Measurements from ENCODE around the gene CFAP299. TPM values are rescaled to one million over a fixed set of nuclear protein-coding genes. Genes with fewer than 3 reads are reported as not detected.

Gene CFAP299
- polyA plus RNA-seq, 3 donors = 0.04 TPM; not detected in 2

GRCh38 chr4:80465238-80465637, 129.7 kb downstream of the CFAP299 start:
- H3K27ac ChIP-seq (ENCODE audit: low read depth, low read length) = no peak overlapping the region
- WGBS, 3 donors = 95 to 100% (median 100%) methylated on average over 1 of the region's 1 CpG

GRCh38 chr4:80465736-80466135, 130.2 kb downstream of the CFAP299 start:
- 74 to 95% (median 82%) methylated on average over 3 of the region's 3 CpGs for WGBS, 3 donors
- no peak overlapping the region for H3K27ac ChIP-seq (ENCODE audit: low read depth, low read length)

- 88 to 91% (median 91%) methylated on average over 1 of the region's 1 CpG for WGBS, 3 donors
- no peak overlapping the region for H3K27ac ChIP-seq (ENCODE audit: low read depth, low read length)
Observed at GRCh38 chr4:80466618-80467017, 131.1 kb downstream of the CFAP299 start.

GRCh38 chr4:80471756-80472155, 136.2 kb downstream of the CFAP299 start:
- H3K27ac ChIP-seq (ENCODE audit: low read depth, low read length) = no peak overlapping the region
- 12 to 48% (median 42%) methylated on average over 9 of the region's 9 CpGs for WGBS, 3 donors

GRCh38 chr4:80475236-80475635, 139.7 kb downstream of the CFAP299 start:
- no peak overlapping the region for H3K27ac ChIP-seq (ENCODE audit: low read depth, low read length)
- WGBS, 3 donors = 91 to 97% (median 94%) methylated on average over 2 of the region's 2 CpGs

- 66 to 69% (median 69%) methylated on average over 3 of the region's 3 CpGs for WGBS, 3 donors
- no peak overlapping the region for H3K27ac ChIP-seq (ENCODE audit: low read depth, low read length)
Observed at GRCh38 chr4:80475798-80476197, 140.3 kb downstream of the CFAP299 start.

- H3K27ac ChIP-seq (ENCODE audit: low read depth, low read length) = no peak overlapping the region
- WGBS, 3 donors = 76 to 93% (median 92%) methylated on average over 2 of the region's 2 CpGs
Observed at GRCh38 chr4:80484712-80485111, 149.2 kb downstream of the CFAP299 start.

GRCh38 chr4:80486603-80487002, 151.1 kb downstream of the CFAP299 start:
- no peak overlapping the region for H3K27ac ChIP-seq (ENCODE audit: low read depth, low read length)
- WGBS, 3 donors = 54 to 82% (median 80%) methylated on average over 3 of the region's 3 CpGs

GRCh38 chr4:80489798-80490197, 154.3 kb downstream of the CFAP299 start:
- 60 to 76% (median 66%) methylated on average over 4 of the region's 4 CpGs for WGBS, 3 donors
- H3K27ac ChIP-seq (ENCODE audit: low read depth, low read length) = no peak overlapping the region

- 63 to 89% (median 76%) methylated on average over 1 of the region's 1 CpG for WGBS, 3 donors
Observed at GRCh38 chr4:80492761-80493160, 157.2 kb downstream of the CFAP299 start.

GRCh38 chr4:80495865-80496264, 160.3 kb downstream of the CFAP299 start:
- no peak overlapping the region for H3K27ac ChIP-seq (ENCODE audit: low read depth, low read length)
- WGBS, 3 donors = 69 to 82% (median 71%) methylated on average over 1 of the region's 1 CpG

More at GRCh38 chr4:80492761-80493160, 157.2 kb downstream of the CFAP299 start:
- H3K27ac ChIP-seq (ENCODE audit: low read depth, low read length) = no peak overlapping the region

GRCh38 chr4:80498725-80499124, 163.2 kb downstream of the CFAP299 start:
- WGBS, 3 donors = 59 to 82% (median 66%) methylated on average over 1 of the region's 1 CpG
- no peak overlapping the region for H3K27ac ChIP-seq (ENCODE audit: low read depth, low read length)

- no peak overlapping the region for H3K27ac ChIP-seq (ENCODE audit: low read depth, low read length)
- 35 to 51% (median 42%) methylated on average over 4 of the region's 4 CpGs for WGBS, 3 donors
Observed at GRCh38 chr4:80500613-80501012, 165.1 kb downstream of the CFAP299 start.

- 0 to 76% (median 12%) methylated on average over 1 of the region's 1 CpG for WGBS, 3 donors
- H3K27ac ChIP-seq (ENCODE audit: low read depth, low read length) = no peak overlapping the region
Observed at GRCh38 chr4:80507077-80507476, 171.5 kb downstream of the CFAP299 start.

GRCh38 chr4:80507507-80507906, 172.0 kb downstream of the CFAP299 start:
- WGBS, 3 donors = 31 to 41% (median 31%) methylated on average over 1 of the region's 1 CpG

GRCh38 chr4:80515496-80515895, 180.0 kb downstream of the CFAP299 start:
- 71 to 80% (median 79%) methylated on average over 1 of the region's 1 CpG for WGBS, 3 donors
- H3K27ac ChIP-seq (ENCODE audit: low read depth, low read length) = no peak overlapping the region

More at GRCh38 chr4:80507507-80507906, 172.0 kb downstream of the CFAP299 start:
- H3K27ac ChIP-seq (ENCODE audit: low read depth, low read length) = no peak overlapping the region

GRCh38 chr4:80521438-80521837, 185.9 kb downstream of the CFAP299 start:
- WGBS, 3 donors = 85 to 95% (median 91%) methylated on average over 1 of the region's 1 CpG
- no peak overlapping the region for H3K27ac ChIP-seq (ENCODE audit: low read depth, low read length)

- H3K27ac ChIP-seq (ENCODE audit: low read depth, low read length) = no peak overlapping the region
- WGBS, 3 donors = 81 to 91% (median 90%) methylated on average over 2 of the region's 2 CpGs
Observed at GRCh38 chr4:80526697-80527096, 191.2 kb downstream of the CFAP299 start.

GRCh38 chr4:80529026-80529425, 193.5 kb downstream of the CFAP299 start:
- no peak overlapping the region for H3K27ac ChIP-seq (ENCODE audit: low read depth, low read length)

GRCh38 chr4:80532674-80533333, 197.3 kb downstream of the CFAP299 start:
- 31 to 52% (median 38%) methylated on average over 2 of the region's 2 CpGs for WGBS, 3 donors
- no peak overlapping the region for H3K27ac ChIP-seq (ENCODE audit: low read depth, low read length)

All from adipose tissue (tissue), 3 donors.